SK-N-DZ (cell line): ENCODE results near the gene BLM.
"Not testable (repeated sequence)": the region's sequence is repeated elsewhere in the genome, so short reads cannot be mapped to it uniquely, and the experiment has no call there.

Experiments used
- DNase-seq: peaks from one replicate; pipeline ENCODE4 v3.0.0-alpha.2; 2015; ENCODE audit warnings: low spot score

BLM gene

DNA sequence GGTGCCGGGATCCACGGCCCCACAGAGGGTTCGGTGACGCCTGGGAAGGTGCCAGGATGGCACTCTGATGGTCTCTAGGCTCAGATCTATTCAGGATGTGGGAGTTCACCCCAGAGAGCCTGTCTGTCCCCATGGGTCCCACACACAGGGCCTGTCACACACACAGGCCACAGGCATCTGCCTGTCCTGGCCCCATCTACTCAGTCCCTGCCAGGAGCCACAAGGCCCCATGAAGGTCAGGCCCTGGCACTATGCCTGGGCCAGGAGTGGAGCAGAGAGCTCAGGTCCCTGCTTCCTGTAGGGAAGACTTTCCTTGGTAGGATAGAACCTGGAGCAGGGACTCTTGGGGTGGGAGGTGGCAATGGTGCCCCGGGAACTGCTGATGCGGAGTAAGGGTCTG lies 102.2 kb downstream of the BLM start:
- no peak for DNase-seq

DNA sequence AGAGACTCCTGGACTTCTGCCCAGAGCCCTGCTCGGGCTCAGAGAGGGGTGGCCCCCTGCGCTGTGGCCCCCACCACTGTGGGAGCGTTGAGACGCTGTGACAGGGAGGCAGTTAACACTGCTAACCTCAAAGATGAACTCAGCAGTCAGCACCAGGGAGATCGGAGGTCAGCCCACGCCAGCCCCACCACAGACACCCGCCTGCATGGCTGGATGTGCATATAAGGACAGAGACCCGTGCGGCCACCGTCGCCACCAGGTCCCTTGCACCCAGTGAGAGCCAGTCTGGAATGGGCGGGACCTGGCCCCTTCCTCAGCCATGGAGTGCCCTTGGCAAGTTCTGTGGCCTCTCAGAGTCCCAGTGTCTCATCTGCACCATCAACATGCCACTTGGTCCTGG lies 102.7 kb downstream of the BLM start:
- DNase-seq, result no peak

DNA sequence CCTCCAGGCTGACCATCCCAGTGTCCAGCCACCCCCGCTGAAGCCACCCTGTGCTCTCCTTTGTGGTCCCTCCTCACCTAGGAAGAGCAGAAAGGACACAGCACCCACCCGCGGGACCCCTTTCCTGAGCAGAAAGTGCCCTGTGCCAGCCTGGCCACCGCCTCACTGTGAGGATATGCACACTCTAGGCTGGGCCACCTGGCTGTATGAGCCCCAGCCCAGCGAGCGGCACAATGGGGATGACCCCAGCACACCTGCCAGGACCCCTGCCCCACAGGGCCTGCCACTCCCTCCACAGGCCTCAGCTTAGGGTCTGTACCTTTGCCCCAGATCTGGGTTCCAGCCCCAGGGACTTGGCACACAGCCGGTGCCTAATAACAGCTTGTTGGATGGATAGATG lies 103.3 kb downstream of the BLM start:
- DNase-seq, result no peak

DNA sequence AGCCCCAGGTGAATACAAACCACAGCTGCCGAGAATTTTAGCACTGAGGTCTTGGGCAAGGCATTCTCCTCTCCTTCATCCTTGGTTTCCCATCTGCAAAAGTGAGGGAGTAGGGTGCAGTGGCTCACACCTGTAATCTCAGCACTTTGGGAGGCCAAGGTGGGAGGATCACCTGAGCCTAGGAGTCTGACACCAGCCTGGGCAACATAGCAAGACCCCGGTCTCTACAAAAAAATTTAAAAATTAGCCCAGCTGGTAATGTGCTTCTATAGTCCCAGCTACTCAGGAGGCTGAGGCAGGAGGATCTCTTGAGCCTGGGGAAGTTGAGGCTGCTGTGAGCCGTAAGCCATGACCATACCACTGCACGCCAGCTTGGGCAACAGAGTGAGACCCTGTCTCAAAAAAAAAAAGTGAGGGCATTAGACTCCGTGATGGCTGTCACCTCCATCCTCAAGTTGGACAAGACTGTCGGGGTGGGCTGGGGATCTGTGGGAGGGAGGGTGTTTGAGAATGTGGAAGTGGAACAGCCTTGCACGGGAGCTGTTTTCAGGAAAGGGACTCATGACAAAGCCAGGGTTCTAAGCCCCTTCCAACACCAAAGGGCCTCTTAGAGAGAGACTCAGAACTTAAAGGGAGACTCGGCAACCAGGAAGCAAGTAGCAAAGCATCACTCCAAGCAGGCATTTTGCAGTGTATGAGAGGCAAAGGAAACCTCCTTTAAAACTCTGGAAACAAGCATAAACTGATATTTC lies 105.2 kb downstream of the BLM start:
- no peak for DNase-seq

DNA sequence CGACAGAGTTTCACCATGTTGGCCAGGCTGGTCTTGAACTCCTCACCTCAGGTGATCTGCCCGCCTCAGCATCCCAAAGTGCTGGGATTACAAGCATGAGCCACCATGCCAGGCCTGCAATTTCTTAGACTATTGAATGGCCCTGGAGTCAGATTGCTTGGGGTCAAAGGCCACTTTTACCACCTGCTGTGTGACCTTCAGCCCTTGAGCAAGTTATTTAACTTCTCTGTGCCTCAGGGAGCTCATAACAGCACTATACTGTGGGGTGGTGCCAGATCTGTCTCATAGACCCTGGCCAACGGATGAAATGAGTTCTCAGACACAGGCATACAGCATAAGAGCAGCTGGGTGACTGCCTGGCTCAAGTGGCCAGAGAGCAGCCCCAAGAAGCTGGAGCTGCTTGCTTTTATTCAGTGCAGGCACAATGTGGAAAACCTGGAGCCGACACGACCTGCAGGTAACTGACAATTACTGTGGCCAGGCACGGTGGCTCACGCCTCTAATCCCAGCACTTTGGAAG lies 106.4 kb downstream of the BLM start:
- no peak for DNase-seq

DNA sequence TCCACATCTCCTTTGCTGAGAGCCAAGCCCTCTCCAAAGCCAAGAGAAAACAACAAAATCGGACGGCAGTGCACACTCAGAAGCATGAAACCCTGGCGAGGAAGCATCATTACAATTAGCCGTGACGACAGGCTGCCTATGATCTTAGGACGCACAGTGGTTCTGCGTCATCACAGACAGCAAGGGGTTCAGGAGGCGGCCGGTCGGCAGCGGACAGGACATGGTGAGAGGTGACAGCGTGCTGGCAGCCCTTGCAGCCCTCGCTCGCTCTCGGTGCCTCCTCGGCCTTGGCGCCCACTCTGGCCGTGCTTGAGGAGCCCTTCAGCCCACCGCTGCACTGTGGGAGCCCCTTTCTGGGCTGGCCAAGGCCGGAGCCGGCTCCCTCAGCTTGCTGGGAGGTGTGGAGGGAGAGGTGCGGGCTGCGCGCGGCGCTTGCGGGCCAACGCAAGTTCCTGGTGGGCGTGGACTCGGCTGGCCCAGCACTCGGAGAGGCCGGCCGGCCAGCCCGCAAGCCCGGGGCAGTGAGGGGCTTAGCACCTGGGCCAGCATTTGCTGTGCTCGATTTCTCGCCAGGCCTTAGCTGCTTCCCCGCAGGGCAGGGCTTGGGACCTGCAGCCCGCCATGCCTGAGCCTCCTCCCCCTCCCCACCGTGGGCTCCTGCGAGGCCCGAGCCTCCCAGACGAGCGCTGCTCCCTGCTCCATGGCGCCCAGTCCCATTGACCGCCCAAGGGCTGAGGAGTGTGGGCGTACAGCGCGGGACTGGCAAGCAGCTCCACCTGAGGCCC lies 108.2 kb downstream of the BLM start:
- not testable (repeated sequence) for DNase-seq

DNA sequence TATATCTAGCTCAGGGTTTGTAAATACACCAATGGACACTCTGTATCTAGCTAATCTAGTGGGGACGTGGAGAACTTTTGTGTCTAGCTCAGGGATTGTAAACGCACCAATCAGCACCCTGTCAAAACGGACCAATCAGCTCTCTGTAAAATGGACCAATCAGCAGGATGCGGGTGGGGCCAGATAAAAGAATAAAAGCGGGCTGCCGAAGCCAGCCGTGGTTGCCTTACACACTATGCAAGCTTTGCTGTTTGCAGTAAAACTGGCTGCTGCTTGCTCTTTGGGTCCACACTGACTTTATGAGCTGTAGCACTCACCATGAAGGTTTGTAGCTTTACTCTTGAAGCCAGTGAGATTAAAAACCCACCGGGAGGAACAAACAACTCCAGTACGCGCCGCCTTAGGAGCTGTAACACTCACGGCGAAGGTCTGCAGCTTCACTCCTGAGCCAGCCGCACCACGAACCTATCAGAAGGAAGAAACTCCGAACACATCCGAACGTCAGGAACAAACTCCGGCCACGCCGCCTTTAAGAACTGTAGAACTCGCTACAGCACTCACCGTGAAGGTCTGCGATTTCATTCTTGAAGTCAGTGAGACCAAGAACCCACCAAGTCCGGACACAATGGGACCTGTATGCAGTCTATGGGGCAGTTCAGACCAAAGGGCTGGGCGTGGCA lies 109.2 kb downstream of the BLM start:
- DNase-seq, result not testable (repeated sequence)

DNA sequence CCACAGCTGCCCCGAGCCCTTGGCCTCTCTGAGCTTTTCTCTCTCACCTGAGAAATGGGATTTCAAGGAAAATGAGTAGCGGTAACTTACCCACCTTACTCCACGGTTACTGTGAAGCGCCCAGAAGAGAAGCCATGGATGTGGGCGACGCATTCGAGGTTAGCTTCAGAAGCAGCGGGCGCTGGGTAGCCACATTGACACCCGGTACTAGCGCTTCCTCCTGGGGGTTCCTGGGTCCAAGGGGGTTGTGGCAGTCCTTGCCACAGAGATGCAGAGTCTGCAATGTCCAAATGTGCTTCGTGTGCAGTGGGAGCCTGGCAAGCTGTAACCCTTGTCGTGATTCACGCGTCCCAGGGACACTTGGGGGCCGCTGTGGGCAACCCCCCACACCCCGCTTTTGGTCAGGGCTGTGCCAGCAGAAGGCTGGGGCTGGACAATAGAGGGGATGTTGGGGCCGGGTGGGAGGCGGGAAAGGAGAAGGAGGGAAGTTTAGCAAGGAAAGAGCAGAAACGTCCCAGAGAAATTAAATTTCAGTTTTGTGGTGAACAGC lies 109.8 kb downstream of the BLM start:
- DNase-seq, result no peak

DNA sequence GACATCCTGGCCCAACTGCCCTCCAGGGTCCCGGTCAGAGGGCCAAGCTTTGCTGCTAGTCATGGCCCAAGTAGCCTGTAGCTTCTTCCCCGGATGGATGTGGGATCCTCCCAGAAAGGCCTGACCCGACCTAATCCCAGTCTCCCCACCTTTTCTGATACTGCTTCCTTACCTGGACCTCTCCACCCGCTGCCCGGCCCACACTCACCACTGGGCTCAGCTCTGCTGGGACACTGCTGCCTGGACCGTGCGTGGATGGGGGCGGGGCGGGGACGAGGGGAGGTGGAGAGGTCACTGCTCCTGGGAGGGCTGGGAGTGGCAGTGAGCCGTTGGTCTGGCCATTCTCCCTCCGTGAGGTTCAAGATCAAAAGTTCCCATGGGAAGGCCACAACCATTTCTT lies 111.0 kb downstream of the BLM start:
- no peak for DNase-seq

DNA sequence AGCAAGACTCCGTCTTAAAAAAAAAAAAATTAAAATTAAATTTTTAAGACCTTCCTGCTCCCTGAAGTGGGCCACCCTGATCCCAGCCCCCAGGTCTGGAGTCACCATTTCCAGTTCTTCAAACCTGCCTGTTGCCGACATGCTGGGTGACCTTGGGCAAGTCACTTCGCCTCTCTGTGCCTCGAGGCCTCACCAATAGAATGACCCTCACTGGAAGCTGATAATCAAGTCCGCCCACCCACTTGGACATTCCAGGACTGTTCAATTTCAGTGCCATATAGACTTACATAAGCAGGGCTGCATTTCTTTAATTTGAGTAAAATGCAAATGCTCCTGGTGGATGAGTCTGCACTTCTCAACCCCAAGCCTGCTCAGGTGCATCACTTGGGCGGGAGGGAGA lies 112.0 kb downstream of the BLM start:
- no peak for DNase-seq

DNA sequence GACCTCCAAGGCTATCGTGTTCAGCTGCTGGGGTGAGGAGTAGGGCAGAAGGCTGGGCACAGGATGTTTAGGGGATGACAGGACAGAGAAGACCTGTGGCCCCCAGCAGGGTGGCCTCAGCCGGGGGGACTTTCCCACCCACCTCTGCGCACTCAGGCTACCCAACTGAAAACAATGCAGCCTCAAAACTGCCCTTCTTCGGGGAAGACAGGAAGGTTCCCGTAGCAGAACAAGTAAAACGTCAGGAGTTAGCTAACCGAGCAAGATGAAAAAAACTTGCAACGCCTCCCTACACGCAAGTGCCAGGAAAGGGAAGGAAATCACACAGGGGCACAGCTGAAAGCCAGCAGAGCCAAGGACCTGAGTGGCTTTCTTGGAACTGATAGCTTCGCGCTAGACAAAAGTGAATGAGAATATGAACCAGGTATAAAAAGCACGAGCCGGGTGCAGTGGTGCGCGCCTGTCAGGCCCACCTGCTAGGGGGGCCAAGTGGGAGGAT lies 112.8 kb downstream of the BLM start:
- no peak for DNase-seq

DNA sequence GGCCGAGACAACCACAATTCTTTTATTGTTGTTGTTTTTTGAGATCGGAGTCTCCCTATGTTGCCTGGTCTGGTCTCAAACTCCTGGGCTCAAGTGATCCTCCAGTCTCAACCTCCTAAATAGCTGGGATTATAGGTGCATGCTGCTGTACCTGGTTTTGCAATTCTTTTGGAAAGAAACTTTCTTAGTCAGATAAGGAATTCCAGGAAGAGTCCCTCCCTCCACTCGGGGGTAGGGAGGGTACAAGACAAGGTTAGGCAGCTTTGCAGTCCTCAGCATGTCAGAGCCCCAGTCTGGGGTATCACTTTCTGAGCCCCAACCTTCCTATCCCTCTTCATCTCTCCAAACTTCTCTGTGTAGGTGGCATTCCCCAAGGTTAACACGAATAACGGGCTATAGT lies 117.5 kb downstream of the BLM start:
- no peak for DNase-seq

DNA sequence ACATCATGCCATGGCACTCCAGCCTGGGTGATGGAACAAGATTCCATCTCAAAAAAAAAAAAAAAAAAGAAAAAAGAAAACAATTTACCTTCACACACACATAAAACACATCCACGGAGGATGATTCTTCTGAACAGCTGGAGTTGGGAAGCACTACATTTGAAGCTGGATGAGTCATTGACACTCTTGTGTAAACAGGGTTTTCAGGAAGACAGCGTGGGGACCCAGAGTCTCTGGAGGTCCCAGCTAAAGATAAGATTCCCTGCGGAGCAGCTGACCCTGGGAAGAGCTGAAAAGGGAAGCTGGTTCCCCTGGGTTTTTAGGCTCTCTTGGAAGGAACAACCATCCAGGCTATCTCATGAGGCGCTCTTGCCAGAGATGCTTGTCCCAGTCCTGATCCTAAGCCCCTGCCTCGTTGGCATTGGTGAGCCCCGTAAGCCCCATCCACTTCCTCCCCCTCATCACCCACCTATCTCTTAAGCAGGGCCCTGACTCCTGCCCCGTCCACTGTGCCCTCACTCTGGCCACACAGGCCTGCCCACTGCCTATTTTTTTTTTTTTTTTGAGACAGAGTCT lies 119.2 kb downstream of the BLM start:
- DNase-seq, result no peak

DNA sequence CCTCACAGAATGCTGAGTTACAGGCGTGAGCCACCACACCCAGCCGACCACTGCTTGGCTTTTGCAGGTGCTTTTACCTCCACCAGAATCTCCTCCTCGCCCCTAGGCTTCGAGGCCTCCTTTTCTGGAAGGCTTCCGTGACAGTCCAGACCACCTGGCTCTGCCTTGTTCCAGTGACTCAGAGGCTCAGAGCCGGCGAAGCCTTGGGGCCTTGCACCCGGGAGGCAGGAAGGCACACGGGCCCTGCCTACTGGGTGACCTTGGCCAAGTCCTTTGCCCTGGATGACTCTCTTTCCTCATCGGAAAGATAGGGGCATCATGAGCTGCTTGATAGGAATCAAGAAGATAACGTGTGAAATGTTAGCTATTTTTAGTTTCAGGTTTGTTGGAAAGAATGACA lies 119.9 kb downstream of the BLM start:
- no peak for DNase-seq

DNA sequence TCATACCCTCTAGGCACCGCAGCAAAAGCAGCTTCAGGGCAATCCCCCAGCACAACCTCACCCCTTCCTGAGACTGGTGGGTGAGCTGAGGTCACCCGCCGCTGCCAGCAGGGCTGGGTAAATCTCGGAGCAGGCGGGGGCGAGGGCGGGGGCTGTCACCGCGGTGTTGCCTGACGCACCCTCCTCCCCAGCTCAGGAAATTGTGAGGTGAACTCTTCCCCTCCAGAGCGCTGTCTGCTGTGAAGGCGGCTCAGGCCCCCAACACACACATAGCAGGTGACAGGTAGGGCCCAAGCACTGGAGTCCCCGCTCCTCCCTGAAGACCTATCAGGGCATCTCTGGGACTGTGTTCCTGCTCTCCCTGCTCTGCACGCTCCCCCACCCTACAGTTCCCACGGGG lies 121.0 kb downstream of the BLM start:
- DNase-seq, result no peak

DNA sequence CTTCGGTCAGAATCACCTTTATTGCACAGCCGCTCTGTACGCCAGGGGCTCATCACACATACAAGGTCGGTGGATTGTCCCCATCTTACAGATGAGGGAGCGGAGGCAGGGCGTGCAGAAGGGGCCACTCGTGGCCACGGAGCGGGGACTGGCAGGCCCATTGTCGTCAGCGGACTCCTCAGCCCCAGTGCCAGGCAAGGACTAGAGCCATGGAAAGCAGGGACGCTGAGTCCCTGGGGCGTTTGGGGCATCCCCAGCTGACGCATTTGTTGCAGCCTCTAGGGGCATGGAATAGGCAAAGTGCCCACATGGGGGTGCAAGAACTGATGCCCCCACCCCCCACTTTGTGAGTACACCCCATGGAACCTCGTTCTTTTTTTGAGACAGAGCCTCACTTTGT lies 121.4 kb downstream of the BLM start:
- DNase-seq, result no peak

DNA sequence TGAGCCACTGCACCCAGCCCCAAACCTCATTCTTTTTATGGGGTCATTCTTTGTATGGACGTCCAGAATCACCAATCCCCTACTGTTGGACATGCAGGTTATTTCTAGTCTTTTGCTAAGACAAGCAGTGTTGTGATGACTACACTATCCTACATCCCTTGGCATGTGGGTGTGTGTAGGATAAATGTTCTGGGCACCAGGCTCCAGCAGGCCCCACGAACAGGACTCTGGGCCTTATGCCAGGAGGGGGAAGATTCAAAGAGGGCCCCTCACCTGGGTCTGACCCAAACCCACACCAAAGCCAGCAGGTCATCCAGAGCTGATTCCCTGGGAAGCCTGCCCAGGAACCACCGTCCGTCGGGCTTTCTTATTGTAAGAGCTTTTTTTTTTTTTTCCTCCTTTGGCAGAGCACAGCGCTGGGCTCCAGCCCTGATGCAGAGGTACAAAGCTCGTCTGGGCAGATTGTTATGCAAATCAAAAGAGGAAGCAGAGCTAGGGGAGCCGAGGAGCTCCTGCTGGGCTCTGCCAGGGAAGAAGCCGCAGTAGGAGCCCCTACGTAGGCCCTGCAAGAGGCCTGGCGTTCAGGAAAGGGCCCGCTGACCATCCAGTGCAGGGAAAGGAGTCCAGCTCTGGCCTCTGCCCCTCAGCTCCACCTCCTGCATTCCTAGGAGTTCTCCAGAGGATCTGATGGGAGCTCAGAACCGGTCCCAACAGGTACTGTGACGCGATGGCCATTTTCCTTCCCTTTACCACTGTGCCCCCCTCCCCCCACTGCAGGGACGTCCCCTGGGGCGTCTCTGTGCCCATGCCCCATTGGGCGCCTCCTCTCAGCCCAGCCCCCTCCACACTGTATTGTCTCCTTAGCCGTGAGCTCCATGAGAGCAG lies 122.3 kb downstream of the BLM start:
- no peak for DNase-seq

DNA sequence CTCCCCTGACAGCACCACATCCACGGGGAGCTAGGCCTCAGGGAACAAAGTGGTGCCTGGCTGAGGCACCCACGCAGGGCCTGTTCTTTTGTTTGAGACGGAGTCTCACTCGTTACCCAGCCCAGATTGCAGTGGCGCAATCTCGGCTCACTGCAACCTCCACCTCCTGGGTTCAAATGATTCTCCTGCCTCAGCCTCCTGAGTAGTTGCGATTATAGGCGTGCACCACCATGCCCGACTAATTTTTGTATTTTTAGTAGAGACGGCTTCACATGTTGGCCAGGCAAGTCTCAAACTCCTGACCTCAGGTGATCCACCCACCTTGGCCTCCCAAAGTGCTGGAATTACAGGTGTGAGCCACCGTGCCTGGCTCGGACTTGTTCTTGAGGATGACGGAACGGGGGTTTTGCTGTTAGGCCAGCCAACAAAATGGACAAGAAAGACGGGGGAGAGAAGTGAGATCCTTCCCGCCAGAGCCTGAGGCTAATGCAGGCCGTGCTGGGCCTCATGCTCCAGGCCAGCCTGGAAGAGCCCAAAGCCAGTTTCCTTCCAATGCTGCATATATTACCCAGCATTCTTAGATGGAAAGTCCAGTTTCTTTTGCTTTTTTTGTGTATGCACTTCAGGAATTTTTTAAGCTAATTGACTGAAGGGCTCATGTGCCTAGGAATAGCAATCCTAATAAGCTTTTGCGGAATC lies 123.2 kb downstream of the BLM start:
- DNase-seq, result no peak

DNA sequence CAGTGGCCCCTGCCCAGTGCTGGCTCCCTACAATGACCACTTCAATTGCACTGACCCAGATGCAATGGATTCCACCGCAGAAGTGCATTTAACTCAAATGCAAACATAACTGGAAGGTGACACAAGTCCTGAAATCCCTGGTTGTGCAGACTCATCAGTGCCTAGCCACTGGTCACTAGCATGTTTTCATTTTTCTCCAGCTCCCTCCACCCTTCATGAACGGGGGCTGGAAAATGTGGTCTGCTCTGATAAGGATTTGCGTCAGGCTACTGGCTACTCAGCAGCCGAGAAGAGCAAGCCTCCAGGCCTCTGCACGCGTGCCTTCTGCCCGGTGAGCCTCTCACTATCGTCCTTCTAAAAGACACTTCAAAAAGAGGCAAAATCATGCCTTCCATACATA lies 123.8 kb downstream of the BLM start:
- DNase-seq, result no peak

DNA sequence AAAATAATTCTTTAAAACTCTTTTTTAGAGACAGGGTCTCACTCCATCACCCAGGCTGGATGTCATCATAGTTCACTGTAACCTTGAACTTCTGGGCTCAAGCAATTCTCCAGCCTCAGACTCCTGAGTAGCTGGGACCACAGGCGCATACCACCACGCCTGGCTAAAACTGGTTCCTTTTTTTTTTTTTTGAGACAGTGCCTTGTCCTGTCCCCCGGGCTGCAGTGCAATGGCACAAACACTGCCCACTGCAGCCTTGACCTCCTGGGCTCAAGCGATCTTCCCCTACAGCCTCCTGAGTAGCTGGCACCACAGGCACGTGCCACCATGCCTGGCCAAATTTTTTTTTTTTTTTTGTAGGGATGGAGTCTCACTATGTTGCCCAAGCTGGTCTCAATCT lies 127.5 kb downstream of the BLM start:
- no peak for DNase-seq
